Measurements from ENCODE around the gene CCDC74A. TPM values are rescaled to one million over a fixed set of nuclear protein-coding genes. Genes with fewer than 3 reads are reported as not detected.
"Not testable (repeated sequence)": the region's sequence is repeated elsewhere in the genome, so short reads cannot be mapped to it uniquely, and the experiment has no call there.

The CCDC74A gene
- total RNA-seq, 1 donor from 2014 or later = 2.2 TPM

DNA sequence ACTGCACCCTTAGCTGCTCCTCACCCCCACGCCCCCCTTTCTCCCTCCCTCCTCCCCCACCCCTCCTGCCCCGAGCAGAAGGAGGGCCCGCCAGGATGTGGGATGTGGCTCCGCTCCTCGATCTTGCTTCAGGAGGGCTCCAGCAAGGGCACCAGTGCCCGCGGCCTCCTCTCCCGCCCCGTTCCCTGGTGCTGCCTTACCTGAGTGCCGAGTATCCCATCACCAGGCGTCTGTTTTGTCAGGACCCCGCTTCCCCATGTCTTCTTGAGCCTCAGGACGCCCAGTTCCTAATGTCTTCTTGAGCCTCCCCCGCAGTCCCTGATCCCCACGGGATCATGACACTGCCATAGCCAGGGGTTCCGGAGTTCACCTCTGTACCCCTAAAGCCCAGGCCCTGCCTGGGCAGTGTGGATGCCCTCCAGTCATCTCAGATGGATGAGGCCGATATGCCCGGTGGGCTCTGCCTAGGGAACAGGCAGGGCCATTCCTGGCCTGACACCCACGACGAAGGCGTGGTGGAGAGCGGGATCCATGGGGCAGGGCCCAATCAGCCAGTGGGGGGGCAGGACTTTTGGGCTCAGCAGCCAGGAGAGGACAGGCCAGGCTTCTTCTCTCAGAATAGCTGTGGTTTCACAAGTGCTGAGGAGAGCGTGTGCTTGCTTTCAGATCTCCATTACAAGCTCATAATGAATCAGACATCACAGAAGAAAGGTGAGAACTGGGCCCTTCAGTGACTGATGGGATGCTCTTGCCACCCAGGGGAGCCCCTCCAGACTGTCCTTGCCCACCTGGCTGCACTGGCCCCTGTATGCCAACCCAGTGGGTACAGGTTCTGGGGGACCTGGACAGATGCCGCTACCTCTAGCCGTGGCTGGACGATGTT, 1.5 kb downstream of the CCDC74A start:
- DNase-seq (ENCODE audit: low read depth in 2 of 2) = not testable (repeated sequence)

DNA sequence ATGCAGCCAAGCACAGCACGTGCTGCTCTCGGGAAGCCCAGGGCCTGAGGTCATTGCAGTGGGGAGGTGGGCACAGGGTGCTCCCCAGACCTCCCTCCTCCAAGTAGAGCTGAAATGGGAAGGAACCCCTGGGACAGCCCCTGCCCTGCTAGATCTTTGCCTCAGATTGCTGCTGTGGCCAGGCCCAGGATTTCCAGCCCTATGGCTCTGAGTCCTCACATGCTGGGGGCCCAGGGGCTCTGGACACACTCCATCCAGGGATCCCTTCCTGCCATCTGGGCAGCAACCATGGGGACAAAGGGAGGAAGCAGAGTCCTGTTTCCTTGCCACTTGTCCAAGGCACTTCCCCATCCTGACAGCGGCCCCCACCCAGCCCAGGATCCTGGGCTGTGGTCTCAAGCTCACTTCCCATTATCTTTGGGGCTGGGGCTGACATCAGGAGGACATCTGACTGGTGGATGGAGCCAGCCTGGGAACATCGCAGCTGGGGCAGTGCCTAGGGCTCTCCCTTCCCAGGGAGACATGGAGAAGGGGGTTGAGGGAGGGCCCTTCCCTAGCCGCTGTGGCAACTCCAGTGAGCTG, 2.3 kb downstream of the CCDC74A start:
- DNase-seq (ENCODE audit: low read depth in 2 of 2) = not testable (repeated sequence)

DNA sequence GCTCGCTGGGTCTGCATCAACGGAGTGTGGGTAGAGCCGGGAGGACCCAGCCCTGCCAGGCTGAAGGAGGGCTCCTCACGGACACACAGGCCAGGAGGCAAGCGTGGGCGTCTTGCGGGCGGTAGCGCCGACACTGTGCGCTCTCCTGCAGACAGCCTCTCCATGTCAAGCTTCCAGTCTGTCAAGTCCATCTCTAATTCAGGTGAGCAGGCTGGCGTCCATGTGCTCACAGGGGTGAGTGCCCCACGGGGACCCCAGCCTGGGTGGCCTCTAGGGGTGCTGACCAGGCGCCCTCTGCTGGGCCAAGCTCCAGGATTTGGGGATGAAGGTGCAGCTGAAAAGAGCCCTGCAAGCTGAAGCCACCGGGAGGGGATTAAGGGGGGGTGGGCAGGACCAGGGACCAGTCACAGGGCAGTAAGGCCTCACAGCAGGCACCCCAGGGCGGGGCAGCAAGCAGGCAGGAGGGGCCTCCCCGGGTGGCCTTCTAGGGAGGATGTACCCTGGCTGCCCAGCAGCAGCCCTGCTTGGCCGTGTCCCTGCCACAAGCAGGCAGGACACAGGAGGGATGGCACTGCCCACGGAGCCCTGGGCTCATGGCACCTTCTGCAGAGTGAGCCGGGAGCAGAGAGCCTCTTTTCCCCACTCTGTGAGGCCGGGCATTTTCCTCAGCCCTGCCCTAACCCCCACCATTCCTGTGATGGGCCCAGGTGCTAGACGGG, 3.1 kb downstream of the CCDC74A start:
- DNase-seq (ENCODE audit: low read depth in 2 of 2) = not testable (repeated sequence)

DNA sequence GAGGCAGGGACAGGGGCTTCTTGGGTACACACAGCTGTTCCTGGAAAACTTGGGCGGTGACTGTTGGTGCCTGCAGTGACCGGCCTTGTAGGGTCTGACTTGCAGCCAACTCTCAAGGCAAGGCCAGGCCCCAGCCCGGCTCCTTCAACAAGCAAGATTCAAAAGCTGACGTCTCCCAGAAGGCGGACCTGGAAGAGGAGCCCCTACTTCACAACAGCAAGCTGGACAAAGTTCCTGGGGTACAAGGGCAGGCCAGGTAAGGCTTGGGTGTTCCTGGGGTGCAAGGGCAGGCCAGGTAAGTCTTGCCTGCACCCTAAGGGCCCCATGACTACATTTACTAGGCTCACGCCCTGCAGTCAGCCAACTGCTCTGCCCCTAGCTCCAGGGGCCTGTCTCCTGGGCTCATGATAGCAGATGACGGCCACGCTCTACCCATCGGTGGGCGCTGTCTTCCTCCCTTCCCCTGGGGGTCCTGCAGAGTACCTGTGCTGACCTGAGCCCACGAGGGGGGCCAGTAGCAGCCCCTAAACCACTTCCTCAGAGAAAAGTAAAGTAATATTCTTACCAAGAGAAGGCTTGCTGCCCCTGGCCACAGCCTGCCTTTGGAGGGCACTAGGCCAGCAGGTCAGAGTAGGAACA, 4.0 kb downstream of the CCDC74A start:
- not testable (repeated sequence) for DNase-seq (ENCODE audit: low read depth in 2 of 2)

DNA sequence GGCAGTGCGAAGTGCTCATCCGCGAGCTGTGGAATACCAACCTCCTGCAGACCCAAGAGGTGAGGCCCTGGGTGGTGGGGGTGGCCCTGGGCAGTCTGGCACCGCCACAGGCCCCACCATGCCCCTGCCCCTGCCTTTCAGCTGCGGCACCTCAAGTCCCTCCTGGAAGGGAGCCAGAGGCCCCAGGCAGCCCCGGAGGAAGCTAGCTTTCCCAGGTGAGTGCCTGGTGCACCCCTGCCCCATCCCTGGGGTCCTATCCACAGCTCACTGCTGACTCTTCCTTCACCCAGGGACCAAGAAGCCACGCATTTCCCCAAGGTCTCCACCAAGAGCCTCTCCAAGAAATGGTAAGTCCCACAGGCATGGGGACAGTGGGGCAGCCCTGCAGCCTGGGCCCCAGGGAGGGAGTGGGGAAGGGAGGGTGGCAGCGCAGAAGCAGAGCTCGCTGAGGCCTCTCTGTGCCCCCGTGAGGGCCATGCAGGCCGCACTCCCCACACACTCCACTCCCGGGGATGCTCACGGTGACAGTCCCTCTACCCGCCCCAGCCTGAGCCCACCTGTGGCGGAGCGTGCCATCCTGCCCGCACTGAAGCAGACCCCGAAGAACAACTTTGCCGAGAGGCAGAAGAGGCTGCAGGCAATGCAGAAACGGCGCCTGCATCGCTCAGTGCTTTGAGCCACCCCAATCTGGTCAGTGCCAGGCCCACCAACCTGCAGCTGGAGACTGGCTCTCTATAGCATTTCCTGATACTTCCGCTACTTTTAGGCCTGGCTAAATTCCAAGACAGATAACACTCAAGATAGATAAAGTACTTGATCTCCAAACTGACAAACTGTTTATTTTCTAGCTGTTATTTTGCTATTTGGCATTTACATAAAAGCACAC, 5.3 kb downstream of the CCDC74A start:
- DNase-seq (ENCODE audit: low read depth in 2 of 2) = not testable (repeated sequence)

DNA sequence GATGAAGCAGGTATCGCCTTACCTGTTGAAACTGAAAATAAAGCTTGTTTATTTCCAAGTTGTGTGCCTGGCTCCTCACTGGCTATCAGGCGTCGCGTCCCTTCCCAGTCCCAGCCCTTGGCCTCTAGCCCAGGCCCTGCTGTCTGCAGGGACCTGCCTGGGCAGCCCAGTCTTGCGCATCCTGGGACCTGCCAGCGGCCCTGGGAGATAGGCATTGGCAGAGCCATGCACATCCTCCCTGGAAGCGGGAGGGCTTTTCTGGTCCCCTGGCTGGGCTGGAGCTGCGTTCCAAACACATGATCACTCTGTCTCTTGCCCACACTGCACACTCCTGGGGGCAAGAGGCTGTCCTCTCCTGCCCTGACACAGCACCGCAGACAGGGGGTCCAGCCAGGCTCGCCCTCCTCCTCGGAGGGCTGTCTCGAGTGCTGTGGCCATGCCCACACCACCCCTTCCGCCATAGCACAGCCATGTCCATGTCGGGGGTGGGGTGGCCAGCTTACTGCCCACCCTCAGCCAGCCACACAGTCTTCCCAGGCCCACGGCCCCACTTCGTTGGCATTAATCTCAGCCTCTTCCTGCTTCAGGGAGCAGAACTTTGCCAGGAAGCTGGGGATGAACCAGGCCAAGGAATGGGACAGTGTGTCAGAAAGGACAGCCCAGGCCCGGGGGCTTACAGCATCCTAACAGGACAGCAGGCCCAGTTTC, 6.1 kb downstream of the CCDC74A start:
- not testable (repeated sequence) for DNase-seq (ENCODE audit: low read depth in 2 of 2)

DNA sequence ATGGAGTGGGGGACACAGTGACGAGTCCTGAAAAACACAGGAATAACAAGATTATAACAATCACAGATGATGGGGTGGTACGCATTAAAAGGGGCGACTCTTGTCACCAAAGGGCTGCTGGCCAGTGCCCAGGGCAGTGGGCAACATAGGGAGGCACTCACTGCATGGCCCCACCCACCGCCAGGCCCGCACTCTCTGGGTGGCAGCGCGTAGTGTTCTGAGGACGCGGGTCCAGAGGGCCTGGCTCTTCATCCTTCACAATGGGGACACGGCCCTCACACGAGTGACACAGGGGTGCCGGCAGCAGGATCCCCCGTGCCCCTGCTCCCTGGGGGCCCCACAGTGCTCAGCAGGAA, 6.6 kb downstream of the CCDC74A start:
- DNase-seq (ENCODE audit: low read depth in 2 of 2) = not testable (repeated sequence)

DNA sequence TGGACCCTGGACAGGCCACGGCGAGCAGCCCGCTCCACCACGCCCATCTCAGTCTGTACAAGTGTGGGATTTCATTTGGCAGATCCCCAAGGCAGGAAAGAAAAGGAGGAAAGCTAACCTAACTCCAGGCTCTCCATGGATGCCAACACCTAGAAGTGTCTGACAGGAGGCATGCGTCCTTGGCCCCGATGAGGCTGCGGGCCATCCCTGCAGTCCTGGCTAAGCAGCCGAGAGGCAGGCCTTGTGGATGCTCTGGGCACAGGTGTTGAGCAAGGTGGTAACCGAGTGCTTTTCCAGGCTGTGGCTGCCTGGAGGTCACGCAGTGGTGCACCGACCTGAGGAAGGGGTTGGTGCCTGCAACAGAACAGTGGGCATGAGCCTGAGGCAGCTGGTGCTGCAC, 7.3 kb downstream of the CCDC74A start:
- not testable (repeated sequence) for DNase-seq (ENCODE audit: low read depth in 2 of 2)

DNA sequence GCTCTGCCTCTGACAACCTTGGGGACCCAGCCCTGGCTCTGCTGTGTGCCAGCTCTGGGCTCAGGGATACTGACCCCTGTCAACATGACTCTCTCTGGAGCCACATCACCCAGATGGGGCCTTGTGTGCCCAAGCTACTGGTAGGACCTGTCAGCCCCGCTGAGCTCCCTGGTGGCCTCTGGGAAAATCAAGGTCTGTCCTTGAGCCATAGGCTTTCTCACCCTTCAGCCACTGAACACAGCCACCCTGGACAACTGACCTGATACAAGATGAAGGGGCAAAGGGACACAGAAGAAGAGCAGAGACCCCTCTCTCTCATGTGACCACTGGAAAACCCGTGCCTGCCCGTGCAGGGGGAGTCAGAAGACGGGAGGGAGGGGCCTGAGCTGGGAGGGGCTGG, 7.8 kb downstream of the CCDC74A start:
- no peak for DNase-seq (ENCODE audit: low read depth in 2 of 2)

DNA sequence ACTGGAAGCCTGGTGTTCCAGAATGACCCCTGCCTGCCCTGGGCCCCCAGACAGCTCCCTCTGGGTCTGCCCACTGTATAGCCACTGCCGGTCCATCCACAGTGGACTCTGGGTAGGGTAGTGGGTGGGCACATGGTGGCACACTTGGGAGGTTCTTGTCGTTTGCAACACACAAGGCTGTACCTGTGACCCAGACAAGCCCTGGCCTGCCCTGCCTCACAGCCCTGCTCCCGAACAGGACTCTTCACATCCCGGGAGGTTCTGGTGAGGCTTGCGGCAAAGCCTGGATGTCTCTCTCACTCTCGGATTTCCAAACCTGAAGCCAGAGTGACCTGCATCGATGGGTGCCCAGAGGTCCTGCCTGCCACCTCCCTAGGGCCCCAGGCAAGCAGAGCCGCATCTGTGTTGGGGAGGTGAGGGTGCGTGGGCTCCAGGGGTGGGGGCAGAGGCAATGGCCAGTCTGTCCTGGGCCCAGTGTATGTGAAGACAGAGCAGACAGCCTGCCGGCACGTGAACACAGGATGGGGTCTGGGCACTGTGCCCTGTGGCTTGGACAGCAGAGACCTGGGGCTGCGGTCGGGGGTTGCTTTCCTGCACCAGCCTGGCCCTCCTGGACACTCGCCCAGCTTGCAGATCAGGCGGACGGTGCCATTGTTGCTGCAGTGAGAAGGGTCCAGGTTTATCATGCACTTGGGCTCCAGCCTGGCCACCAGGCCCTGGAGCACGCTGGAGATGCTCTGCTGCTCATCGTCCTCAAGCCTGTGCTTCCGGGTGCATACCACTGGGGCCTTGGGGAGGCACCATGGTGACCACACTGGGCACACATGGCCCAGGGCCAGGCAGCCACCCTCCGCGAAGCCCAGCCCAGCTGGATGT, 8.5 kb downstream of the CCDC74A start:
- not testable (repeated sequence) for DNase-seq (ENCODE audit: low read depth in 2 of 2)

DNA sequence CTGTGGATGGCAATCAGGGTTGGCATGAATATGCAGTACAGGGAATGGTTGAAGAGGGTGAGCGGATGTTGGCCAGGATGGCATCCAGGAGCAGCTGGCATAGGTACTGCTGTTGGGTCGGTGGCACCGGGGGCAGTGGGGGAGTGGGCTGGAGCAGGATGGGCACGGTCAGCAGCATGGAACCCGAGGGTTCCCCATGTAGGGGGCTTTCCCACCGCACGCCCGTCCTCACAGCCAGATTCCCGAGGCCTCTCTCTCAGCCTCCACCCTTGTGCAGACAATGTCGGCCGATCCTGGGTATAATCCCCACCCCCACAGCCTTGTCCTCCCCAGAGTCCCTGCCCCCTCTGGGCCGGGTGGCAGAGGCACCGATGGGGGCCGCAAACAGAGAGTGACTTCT, 9.2 kb downstream of the CCDC74A start:
- DNase-seq (ENCODE audit: low read depth in 2 of 2) = not testable (repeated sequence)

DNA sequence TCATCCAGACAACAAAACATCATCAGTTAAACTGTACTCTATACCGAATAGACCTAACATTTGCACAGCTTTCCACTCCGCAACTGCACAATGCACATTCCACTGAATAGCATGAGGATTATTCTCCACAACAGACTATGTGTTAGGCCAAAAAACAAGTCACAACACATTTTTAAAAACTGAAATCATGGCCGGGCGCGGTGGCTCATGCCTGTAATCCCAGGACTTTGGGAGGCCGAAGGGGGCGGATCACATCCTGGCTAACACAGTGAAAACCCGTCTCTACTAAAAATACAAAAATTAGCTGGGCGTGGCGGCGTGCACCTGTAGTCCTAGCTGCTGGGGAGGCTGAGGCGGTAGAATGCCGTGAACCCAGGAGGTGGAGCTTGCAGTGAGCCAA, 11.2 kb downstream of the CCDC74A start:
- DNase-seq (ENCODE audit: low read depth in 2 of 2) = not testable (repeated sequence)

DNA sequence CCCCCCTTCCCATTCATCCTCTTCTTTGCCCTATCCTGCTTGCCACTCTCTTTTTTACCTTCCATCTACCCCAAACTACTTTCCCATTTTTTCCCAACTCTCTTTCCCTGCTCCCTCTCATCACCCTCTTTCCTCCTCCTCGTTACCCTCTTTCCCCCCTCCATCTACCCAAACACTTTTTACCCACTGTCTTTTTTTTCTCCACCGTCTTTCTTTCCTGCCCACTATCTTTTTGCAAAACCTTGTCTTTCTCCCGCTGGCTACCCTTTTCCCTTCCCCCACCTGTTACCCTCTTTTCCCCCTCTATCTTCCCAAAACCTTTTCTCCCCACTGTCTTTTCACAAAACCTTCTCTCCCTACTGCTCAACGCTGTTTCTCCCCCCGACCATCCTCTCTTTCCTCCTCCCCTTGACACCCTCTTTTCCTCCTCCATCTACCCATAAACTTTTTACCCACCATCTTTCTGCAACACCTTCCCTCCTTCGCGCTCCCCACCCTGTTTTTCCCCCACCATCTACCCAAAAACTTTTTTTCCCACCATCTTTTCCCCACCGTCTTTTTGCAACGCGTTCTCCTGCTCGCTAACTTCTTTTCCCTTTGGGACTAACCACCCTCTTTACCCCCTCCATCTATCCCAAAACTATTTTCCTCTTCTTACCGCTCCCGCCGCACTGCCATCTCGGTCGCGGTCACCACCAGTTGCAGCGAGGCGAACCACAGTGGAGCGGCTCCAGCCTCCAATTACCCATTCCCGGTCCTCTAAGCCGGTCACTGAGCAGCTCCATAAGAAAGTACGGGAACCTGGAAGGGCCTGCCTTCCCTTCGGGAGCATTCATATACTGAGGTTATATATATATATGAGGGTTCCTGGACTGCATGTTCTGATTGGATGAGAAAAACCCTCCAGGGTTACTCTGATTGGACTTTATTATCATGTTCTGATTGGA, 15.0 kb downstream of the CCDC74A start:
- no peak for DNase-seq (ENCODE audit: low read depth in 2 of 2)

DNA sequence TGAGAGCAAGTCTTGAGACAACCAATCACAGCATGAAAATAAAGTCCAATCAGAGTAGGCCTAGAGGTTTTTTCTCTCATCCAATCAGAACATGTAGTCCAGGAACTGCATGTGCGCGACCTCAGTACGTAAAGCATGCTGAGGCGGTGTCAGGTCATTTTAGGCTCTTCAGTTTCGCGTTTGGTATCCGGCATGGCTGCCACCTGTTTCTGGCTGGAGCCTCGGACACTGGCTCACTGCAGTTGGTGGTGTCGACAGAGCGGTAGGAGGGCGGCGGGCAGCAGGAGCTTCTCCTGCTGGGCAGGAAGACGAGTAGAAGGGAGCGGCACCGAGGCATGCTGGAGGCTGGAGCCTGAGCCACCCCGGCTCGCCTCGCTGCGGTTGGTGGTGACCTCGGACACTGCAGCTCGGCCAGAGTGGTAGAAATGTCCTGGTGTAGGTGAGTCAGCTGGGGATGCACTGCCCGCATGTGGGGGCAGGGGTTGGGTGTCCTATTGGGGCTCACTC, 15.8 kb downstream of the CCDC74A start:
- DNase-seq (ENCODE audit: low read depth in 2 of 2) = no peak

DNA sequence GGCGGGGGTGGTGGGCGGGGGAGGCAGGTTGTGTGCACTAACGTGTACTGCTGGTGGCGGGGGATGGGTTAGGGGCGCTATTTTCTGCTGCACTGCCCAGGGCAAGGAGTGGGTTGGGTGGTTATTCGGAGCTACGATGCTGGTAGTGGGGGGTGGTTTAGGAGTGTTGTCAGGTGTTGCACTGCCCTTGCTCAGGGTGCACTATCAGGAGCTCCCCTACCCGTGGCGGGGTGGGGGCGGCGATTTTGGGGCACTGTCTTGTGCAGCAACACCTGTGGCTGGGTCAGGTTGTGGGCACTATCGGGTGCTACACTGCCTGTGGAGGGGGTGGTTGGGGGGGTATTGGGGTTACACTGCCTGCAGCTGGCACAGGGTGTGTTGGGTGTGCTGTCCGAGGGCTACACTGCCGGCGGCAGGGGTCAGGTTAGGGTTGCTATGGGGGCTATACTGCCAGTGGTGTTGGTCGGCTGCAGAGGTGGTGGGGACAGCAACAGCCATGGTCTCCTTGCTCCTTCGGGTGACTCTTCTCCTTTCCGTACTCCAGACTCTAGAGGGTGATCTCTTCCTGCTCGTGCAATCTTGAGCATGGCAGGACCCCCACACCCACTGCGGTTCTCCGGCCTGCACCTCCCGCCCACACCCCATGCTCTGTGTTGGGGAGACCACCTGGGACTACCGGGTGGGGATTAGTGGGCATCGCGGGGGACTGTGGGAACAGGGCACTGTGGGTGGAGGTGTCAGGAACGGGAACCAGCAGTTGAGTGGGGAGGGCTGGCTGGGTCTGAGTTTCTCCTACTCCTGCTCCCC, 16.5 kb downstream of the CCDC74A start:
- DNase-seq (ENCODE audit: low read depth in 2 of 2) = not testable (repeated sequence)

DNA sequence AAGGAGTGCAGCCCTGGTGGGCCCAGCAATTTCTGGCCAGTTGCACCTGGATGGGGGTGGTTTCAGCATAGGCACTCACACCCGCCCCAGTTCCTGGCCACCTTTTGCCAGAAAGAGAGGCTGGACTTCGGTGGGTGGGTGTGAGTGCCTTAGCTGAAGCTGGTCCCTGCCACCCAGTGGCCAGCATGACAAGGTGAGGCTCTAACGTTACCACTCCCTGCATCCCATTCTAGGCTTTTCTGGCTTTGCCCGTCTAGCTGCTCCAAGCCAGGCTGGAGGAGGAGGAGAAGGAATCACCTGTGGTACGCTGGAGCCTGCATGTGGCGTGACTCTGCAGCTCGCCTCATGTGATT, 17.1 kb downstream of the CCDC74A start:
- not testable (repeated sequence) for DNase-seq (ENCODE audit: low read depth in 2 of 2)

DNA sequence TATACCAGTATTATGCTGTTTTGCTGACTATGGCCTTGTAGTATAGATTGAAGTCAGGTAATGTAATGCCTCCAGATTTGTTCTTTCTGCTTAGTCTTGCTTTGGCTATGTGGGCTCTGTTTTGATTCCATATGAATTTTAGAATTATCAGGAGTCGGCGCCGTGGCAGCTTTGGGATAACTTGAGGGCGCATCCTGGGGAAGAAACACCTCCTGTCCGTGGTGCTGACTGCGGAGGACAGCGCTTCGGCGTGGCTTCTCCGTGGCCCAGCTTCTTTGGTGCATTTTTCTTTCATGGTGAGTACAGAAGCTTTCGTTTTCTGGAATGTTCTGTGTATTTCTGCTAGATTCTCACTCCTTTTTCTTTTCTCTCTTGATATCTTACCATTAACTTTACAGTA, 25.2 kb downstream of the CCDC74A start:
- no peak for DNase-seq (ENCODE audit: low read depth in 2 of 2)
